ENCODE data around the gene SPINT1.

- TF ChIP-seq EP300 (IDR thresholded peaks at IDR 0.05; ENCODE audit: borderline replicate concordance) (no peak), RAD21 (IDR thresholded peaks at IDR 0.05; ENCODE audit: low read depth) (no peak), EGR1 (IDR thresholded peaks at IDR 0.05) (no peak), REST (IDR thresholded peaks at IDR 0.05; ENCODE audit: low read depth) (no peak), YY1 (IDR thresholded peaks at IDR 0.05; ENCODE audit: low read depth) (no peak), TCF12 (IDR thresholded peaks at IDR 0.05; ENCODE audit: low read depth) (no peak), TAF1 (IDR thresholded peaks at IDR 0.05; ENCODE audit: low read depth) (no peak), CEBPB (IDR thresholded peaks at IDR 0.05) (no peak), TEAD4 (IDR thresholded peaks at IDR 0.05) (no peak), MAX (IDR thresholded peaks at IDR 0.05) (no peak), NFIC (IDR thresholded peaks at IDR 0.05) (no peak)
These were observed 37.5 kb downstream of the SPINT1 start for GRCh38 chr15:40881351-40881750.

Data from Ishikawa (cell line).